Stimulated activated CD8-positive, alpha-beta memory T cell treated with anti-CD3 and anti-CD28 coated beads, Interleukin-12 subunit alpha, Interleukin-12 subunit beta, amount 100 ng/mL, for 4 hours (primary cell): ENCODE results near the gene VAPB.

Experiments
- DNase-seq: peaks from one replicate; pipeline ENCODE4 v3.0.0-alpha.2; 2020; ENCODE audit warnings: low read depth

Gene VAPB

GRCh38 chr20:58482416-58482815 lies 93.4 kb downstream of the VAPB start:
- DNase-seq = no peak

DNA sequence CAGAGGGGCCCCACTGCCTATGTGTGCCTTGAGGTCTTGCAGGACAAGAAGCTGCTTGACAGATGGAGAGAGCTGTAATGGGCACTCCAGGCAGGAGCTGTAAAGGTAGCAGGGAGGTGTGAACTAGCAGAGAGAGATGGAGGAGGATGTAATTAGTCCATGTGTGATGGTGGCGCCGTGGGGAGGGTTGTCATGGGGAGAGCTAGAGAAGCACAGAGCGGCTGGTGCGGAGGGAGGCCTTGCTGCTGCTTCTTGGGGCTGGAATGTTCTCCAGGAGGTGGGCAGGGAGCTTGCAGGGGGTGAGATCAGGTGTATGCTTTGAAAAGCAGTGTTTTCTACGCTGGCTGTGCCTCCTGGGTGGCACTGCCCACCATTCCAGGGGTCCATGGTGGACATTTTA lies 94.0 kb downstream of the VAPB start:
- DNase-seq = no peak

DNA sequence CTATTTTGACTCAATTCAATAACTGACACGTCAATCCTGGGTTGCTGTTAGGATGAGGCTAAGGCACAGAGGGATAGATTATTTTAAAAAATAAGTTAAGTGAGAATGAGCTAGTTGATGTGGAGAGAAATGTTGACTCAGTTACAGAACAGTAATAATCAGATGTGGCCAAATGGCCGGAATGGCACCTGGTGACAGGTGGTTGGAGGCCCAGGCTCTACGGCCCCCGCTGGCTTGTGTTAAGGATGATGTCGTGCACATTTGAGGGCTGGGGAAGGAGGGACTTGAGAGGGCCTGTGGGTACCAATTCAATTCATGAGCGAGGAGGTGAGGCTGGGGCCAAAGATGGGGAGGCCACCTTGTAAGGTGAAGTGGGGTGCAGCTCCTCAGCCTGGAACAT lies 94.4 kb downstream of the VAPB start:
- no peak for DNase-seq

- DNase-seq = no peak
These were observed 96.4 kb downstream of the VAPB start for GRCh38 chr20:58485393-58485792.

DNA sequence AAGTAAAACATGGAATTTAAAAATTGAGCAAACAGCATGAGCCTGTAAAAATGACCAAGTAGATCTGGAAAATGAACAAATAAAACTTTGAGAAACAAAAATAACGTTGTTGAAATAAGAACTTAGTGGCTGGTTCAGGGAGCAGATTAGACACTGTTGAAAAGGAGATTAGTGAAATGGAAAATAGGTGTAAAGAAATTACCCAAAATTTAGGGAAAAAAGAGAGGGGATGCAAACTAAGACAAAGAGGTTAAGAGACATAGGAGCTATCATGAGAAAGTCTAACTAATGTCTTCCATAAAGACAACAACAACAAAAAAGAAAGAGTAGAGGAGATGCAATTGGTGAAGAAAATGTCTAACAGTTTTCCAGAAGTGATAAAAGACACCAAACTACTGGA lies 97.2 kb downstream of the VAPB start:
- DNase-seq = no peak

GRCh38 chr20:58492074-58492718 lies 103.2 kb downstream of the VAPB start:
- DNase-seq = no peak

- no peak for DNase-seq
These were observed 103.9 kb downstream of the VAPB start for GRCh38 chr20:58492795-58493524.

GRCh38 chr20:58494923-58495622 lies 106.0 kb downstream of the VAPB start:
- no peak for DNase-seq

GRCh38 chr20:58495623-58496428 lies 106.8 kb downstream of the VAPB start:
- no peak for DNase-seq

DNA sequence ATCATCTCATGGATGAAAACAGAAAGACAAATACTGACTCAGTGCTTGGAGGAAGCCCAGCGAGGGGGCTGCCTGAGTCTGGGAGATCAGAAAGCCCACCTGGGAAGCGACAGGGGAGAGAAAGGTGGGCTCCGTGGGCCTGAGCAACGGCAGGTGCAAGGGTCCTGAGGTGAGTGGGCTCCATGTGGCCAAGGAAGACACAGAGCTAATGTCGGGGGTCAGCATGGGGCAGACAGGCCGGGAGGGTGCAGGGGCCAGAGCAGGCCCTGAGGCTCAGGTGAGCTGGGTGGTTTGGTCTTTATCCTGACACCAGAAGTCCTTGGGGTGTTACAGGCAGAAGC lies 107.4 kb downstream of the VAPB start:
- no peak for DNase-seq

DNA sequence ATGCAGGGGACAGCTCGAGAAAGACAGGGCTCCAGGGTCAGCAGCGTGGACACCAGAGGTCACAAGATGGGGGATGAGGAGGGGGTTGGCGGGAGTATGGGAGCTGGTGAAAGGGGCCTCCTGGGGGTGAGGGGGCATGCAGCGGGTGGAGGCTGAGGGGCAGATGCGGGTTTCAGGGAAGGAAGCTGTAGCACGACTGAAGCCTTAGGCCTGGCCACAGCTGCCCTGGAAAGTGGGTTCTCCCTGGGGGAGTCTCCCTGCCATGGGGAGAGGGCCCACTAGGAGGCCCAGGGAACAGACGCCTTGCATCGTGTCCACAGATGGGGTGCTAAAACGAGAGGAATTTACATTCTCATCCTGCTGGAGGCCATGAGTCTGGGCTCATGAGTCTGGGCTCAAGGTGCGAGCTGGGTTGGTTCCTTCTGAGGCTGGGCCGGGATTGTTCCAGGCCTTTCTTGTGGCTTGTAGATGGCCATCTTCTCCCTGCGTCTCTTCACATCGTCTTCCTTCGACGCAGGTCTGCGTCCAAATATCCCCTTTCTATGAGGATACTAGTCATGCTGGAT lies 108.1 kb downstream of the VAPB start:
- no peak for DNase-seq

- no peak for DNase-seq
These were observed 108.9 kb downstream of the VAPB start for GRCh38 chr20:58497724-58498469.

- no peak for DNase-seq
These were observed 109.5 kb downstream of the VAPB start for GRCh38 chr20:58498470-58499068.

- DNase-seq = no peak
These were observed 111.2 kb downstream of the VAPB start for GRCh38 chr20:58500256-58500655.
